GM19240 (cell line): ENCODE results near the gene PLVAP.

Experiments
- DNase-seq: peaks from one replicate; pipeline ENCODE4 v3.0.0; 2011; ENCODE audit warnings: low spot score; ENCODE audit not compliant: insufficient read length

PLVAP gene

GRCh38 chr19:17376935-17377600 lies at the start of gene PLVAP:
PLVAP (minus strand) TSS chr19:17377342; CDS start chr19:17377288, 54 bp downstream.
- no peak for DNase-seq

GRCh38 chr19:17424743-17425365 lies 47.7 kb upstream of the PLVAP start:
- no peak for DNase-seq

- DNase-seq, result no peak
These were observed 46.5 kb upstream of the PLVAP start for GRCh38 chr19:17423429-17424208.

GRCh38 chr19:17421942-17422341 lies 44.8 kb upstream of the PLVAP start:
- DNase-seq, result no peak

GRCh38 chr19:17420475-17420924 lies 43.4 kb upstream of the PLVAP start:
- DNase-seq, result no peak

GRCh38 chr19:17419621-17420474 lies 42.7 kb upstream of the PLVAP start, which contains the start of gene MVB12A:
MVB12A (plus strand) TSS chr19:17420047; CDS start chr19:17420136, 89 bp downstream.
- peak; percentile 98 for DNase-seq

GRCh38 chr19:17419154-17419620 lies 42.0 kb upstream of the PLVAP start:
- no peak for DNase-seq

- no peak for DNase-seq
These were observed 41.6 kb upstream of the PLVAP start for GRCh38 chr19:17418710-17419109.

GRCh38 chr19:17415121-17415520 lies 38.0 kb upstream of the PLVAP start:
- no peak for DNase-seq

GRCh38 chr19:17414097-17414496 lies 37.0 kb upstream of the PLVAP start:
- DNase-seq, result no peak

GRCh38 chr19:17411801-17412200 lies 34.7 kb upstream of the PLVAP start:
- no peak for DNase-seq

GRCh38 chr19:17409990-17410389 lies 32.8 kb upstream of the PLVAP start:
- DNase-seq, result no peak

- no peak for DNase-seq
These were observed 29.7 kb upstream of the PLVAP start for GRCh38 chr19:17406887-17407196.

GRCh38 chr19:17406046-17406886 lies 29.1 kb upstream of the PLVAP start:
- DNase-seq, result no peak

- peak; percentile 96 for DNase-seq
These were observed 28.3 kb upstream of the PLVAP start, which contains the start of gene BST2 for GRCh38 chr19:17405250-17406045. BST2 (minus strand) TSS chr19:17405630; CDS start chr19:17405575, 55 bp downstream.

GRCh38 chr19:17404621-17405249 lies 27.6 kb upstream of the PLVAP start:
- DNase-seq, result no peak

GRCh38 chr19:17404015-17404414 lies 26.9 kb upstream of the PLVAP start:
- DNase-seq, result no peak

GRCh38 chr19:17402982-17403855 lies 26.1 kb upstream of the PLVAP start:
- no peak for DNase-seq
